ENCODE data around the gene TNRC6C.

The TNRC6C gene

GRCh38 chr17:77943971-77944370, 14.5 kb upstream of the TNRC6C start:
- H3K27ac ChIP-seq: no peak overlapping the region
- no peak overlapping the region for H3K4me3 ChIP-seq
- no peak for DNase-seq (ENCODE audit: low spot score)
- no peak for TF ChIP-seq CTCF (IDR thresholded peaks at IDR 0.05)

GRCh38 chr17:77944390-77945222, 13.9 kb upstream of the TNRC6C start:
- H3K4me3 ChIP-seq: no peak overlapping the region
- no peak for TF ChIP-seq CTCF (IDR thresholded peaks at IDR 0.05)
- DNase-seq (ENCODE audit: low spot score): no peak
- no peak overlapping the region for H3K27ac ChIP-seq

GRCh38 chr17:77946900-77947645, 11.4 kb upstream of the TNRC6C start:
- Histone ChIP-seq H3K27ac (no peak overlapping the region), H3K4me3 (no peak overlapping the region)
- TF ChIP-seq CTCF (IDR thresholded peaks at IDR 0.05): no peak
- DNase-seq (ENCODE audit: low spot score): no peak

- TF ChIP-seq CTCF (IDR thresholded peaks at IDR 0.05): no peak
- no peak for DNase-seq (ENCODE audit: low spot score)
- no peak overlapping the region for H3K27ac ChIP-seq
- H3K4me3 ChIP-seq: no peak overlapping the region
Observed at GRCh38 chr17:77948690-77949114, 9.8 kb upstream of the TNRC6C start.

GRCh38 chr17:77951123-77951522, 7.4 kb upstream of the TNRC6C start:
- Histone ChIP-seq H3K27ac (no peak overlapping the region), H3K4me3 (no peak overlapping the region)
- TF ChIP-seq CTCF (IDR thresholded peaks at IDR 0.05): no peak
- no peak for DNase-seq (ENCODE audit: low spot score)

- DNase-seq (ENCODE audit: low spot score): no peak
- TF ChIP-seq CTCF (IDR thresholded peaks at IDR 0.05): no peak
- H3K4me3 ChIP-seq: no peak overlapping the region
- H3K27ac ChIP-seq: no peak overlapping the region
Observed at GRCh38 chr17:77952368-77952767, 6.1 kb upstream of the TNRC6C start.

Data from coronary artery (tissue), 2 donors.